GM12873 (cell line): ENCODE measurements around the gene SNX4.

ENCODE experiments used
- CTCF ChIP-seq: IDR thresholded peaks from 2 replicates; pipeline ENCODE4 v1.5.1; 2012; ENCODE audit warnings: low read depth, mild to moderate bottlenecking, moderate library complexity, low read length, control low read depth; ENCODE audit not compliant: insufficient read depth; ENCODE audit errors: missing control alignments

Gene SNX4

GRCh38 chr3:125480656-125481374, 39.2 kb downstream of the SNX4 start:
- TF ChIP-seq CTCF, result no peak

GRCh38 chr3:125479091-125479490, 40.9 kb downstream of the SNX4 start:
- no peak for TF ChIP-seq CTCF

DNA sequence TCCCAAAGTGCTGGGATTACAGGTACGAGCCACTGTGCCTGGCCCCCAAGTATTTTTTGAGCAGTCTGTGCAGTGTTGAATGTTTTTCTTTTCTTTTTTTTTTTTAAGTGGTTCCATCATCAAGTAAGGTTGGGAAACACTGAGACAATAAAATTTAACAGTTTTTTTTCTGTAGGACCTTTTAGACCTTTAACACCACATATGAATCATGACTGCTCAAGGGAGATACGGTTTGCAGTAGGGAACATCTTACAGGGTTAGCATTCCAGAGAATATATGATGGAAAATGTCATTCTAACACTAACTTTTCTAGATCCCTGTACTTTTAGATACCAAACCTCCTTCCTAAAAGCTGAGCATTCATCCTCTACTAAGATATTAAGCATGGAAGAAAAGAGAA, 41.7 kb downstream of the SNX4 start:
- TF ChIP-seq CTCF, result no peak

- no peak for TF ChIP-seq CTCF
Observed at GRCh38 chr3:125477701-125478100, 42.3 kb downstream of the SNX4 start.

DNA sequence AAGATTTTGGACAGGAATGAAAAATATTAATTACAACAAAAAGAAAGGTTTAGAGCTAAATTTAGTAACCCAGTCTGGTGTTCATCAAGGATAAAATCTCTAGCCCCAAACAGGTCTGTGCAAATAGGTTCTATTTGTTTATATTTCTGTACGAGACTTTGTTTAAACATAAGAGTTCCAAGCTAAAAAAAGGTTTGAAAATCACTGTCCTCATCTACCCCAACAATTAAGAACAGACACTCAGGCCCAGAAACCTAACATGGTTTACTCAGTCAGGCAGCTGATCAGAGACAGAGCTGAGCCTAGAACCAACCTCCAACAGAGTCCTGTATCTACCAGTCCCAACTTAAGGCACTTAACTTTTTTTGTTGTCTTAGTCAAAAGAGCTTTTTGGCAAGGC, 49.3 kb downstream of the SNX4 start:
- no peak for TF ChIP-seq CTCF

DNA sequence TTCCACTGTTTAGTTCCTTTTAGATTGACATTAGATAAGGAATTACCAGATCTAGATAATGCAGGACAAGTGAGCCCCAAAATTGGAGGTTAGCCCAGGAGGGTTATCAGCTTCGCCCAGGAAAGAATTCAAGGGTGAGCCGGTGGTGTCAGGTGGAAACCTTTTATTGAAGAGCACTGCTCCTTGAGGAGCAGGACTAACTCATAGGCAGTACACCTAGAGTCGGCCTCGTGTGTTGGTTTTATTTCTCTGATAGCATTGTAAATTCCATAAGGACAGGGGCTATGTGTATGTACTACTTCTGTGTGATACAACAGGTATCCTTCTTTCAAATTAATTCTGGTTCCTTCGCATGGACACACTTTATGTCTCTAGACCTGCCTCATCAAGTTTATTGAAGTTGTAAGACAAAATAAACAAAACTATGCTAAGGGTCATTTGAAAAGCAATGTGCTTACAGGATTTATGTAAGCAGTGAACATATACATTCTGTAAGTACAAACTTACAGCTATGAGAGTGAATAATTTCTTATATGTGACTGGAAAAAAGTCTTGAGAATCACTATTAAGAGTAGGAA, 57.2 kb downstream of the SNX4 start:
- no peak for TF ChIP-seq CTCF

DNA sequence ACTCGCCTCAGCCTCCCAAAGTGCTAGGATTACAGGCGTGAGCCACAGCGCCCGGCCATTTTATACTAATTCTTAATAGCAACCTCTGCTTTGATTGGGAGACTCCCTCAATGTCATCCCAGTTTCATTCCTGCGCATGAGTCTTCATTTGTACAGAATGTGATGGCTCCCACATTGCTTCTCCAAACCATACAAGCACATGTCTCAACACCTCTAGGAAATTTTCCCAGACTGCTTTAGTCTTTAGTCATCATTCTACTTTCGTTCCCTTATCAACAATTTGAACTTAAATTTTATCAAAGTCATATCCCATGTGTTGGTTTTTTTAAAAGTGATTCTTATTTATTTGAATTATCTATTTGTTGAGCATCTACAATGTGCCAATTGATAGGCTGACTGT, 58.1 kb downstream of the SNX4 start:
- no peak for TF ChIP-seq CTCF
